Naive thymus-derived CD4-positive, alpha-beta T cell (primary cell): ENCODE data around the gene TTBK2. TPM values are rescaled to one million over a fixed set of nuclear protein-coding genes. Genes with fewer than 3 reads are reported as not detected.
A peak's percentile ranks its signal among the peaks of the same experiment; 100 is the strongest.

Experiments
- ATAC-seq: fragments of 150-1000 bp; cut with Tn5 transposase; 2 replicates; pipeline ENCODE4 v1.10.0; 2021; ENCODE audit warnings: mild to moderate bottlenecking, moderate library complexity
- CTCF ChIA-PET: fragments of 350-600 bp; sonication (Branson Sonifier 250); formaldehyde crosslinking; loops from one replicate; lab custom pipeline; 2021; ENCODE audit warnings: antibody characterized with exemption; lab: Charles Lee
- POLR2A ChIA-PET: fragments of 350-600 bp; sonication (Branson Sonifier 250); formaldehyde crosslinking; loops from one replicate; lab custom pipeline; 2021; ENCODE audit warnings: antibody characterized with exemption, inconsistent platforms; lab: Charles Lee
- DNase-seq, 9 donors: peaks; one replicate each; pipeline versions ENCODE4 v3.0.0 to v3.0.0-alpha.2; 2020 to 2022; ENCODE audit warnings: mixed read lengths in 1 of 9
- H3K27ac ChIP-seq: one replicate; pipeline ENCODE4 v1.7.0; 2013; ENCODE audit warnings: mild to moderate bottlenecking, low read depth, low read length, moderate library complexity
- H3K27me3 ChIP-seq, 2 donors: one replicate each; pipeline ENCODE4 v1.7.0; 2013; ENCODE audit warnings: low read length in 2 of 2, mild to moderate bottlenecking in 2 of 2, moderate library complexity in 2 of 2; ENCODE audit not compliant: control insufficient read depth in 2 of 2, insufficient read depth in 2 of 2
- H3K36me3 ChIP-seq, 3 experiments: 1 replicate in 2 of 3; 2 replicates in 1 of 3; pipeline ENCODE4 v1.7.0; 2013; ENCODE audit warnings: low read length in 3 of 3, mild to moderate bottlenecking in 3 of 3, moderate library complexity in 1 of 3; ENCODE audit not compliant: insufficient read depth in 3 of 3, control insufficient read depth in 2 of 3
- H3K4me1 ChIP-seq, 2 donors: one replicate each; pipeline ENCODE4 v1.7.0; 2013; ENCODE audit warnings: low read length in 2 of 2, mild to moderate bottlenecking in 2 of 2, moderate library complexity in 1 of 2; ENCODE audit not compliant: control insufficient read depth in 2 of 2, insufficient read depth in 2 of 2
- H3K4me3 ChIP-seq: 2 replicates; pipeline ENCODE4 v1.7.0; 2013; ENCODE audit warnings: mild to moderate bottlenecking, low read length
- H3K9me3 ChIP-seq, 3 experiments: 1 replicate in 2 of 3; 2 replicates in 1 of 3; pipeline ENCODE4 v1.7.0; 2013; ENCODE audit warnings: low read length in 3 of 3; ENCODE audit not compliant: control insufficient read depth in 2 of 3
- H3K27ac Mint-ChIP-seq, 9 donors: one replicate each; pipeline ENCODE4 v1.8.0; 2020 to 2022; ENCODE audit warnings: mixed read lengths in 9 of 9, mild to moderate bottlenecking in 8 of 9, moderate library complexity in 5 of 9, inconsistent platforms in 2 of 9
- H3K27me3 Mint-ChIP-seq, 5 donors: one replicate each; pipeline ENCODE4 v1.8.0; 2021 to 2022; ENCODE audit warnings: mixed read lengths in 5 of 5, mild to moderate bottlenecking in 1 of 5
- H3K36me3 Mint-ChIP-seq, 5 donors: one replicate each; pipeline ENCODE4 v1.8.0; 2020 to 2022; ENCODE audit warnings: mixed read lengths in 5 of 5, mild to moderate bottlenecking in 3 of 5, inconsistent platforms in 1 of 5
- H3K4me1 Mint-ChIP-seq, 7 donors: one replicate each; pipeline ENCODE4 v1.8.0; 2020 to 2022; ENCODE audit warnings: mixed read lengths in 7 of 7, mild to moderate bottlenecking in 3 of 7, inconsistent platforms in 1 of 7
- H3K4me3 Mint-ChIP-seq, 10 donors: one replicate each; pipeline ENCODE4 v1.8.0; 2020 to 2022; ENCODE audit warnings: mild to moderate bottlenecking in 10 of 10, mixed read lengths in 10 of 10, moderate library complexity in 6 of 10, inconsistent platforms in 2 of 10
- H3K9me3 Mint-ChIP-seq, 11 donors: one replicate each; pipeline ENCODE4 v1.8.0; 2020 to 2022; ENCODE audit warnings: mixed read lengths in 11 of 11, mild to moderate bottlenecking in 4 of 11, inconsistent platforms in 1 of 11, moderate library complexity in 1 of 11
- intact Hi-C, 2 donors: fragments of 100-400 bp; cut with micrococcal nuclease; formaldehyde crosslinking; loops; one replicate each; pipeline ENCODE4 v1.15.1; 2023
- polyA plus RNA-seq, 2 donors: library from polyadenylated mRNA; unstranded; fragments of 300-500 nt; fragmentation: Illumina TruSeq; gene quantifications; one replicate each; pipeline ENCODE4 v1.2.3, GENCODE V29; 2021
- total RNA-seq, 6 experiments: library from RNA in 5 of 6; stranded (reverse) in 5 of 6; gene quantifications; 1 replicate in 5 of 6; 2 replicates in 1 of 6; pipeline ENCODE4 v1.2.3 and lab custom pipeline; 2021 to 2026

Gene TTBK2
- total and polyA plus RNA-seq, 7 experiments from 2014 or later: 12.5 to 30.5 (median 26.1) TPM

DNA sequence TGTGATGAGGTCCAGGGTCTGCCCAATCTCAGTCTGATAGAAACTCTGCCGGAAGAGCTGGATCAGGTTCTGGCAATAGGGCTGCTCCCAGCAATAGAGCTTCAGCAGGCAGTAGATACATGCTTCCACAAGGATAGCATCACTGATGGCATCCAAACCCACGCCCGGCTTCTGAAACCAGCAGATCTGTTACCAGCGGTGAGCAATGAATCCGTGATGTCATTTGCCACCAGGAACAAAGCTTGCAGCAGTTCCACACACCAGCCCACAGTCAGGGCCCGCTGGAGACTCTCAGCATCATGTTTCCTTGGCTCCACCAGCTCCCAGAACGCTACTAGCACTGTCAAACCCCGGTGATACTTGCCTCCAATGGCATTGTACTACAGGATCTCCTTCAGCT is 19.3 kb upstream of the TTBK2 start:
- peaks cover 0 to 16% (median 6%) of the 10 kb centered on the region in 3 experiments for H3K36me3 ChIP-seq
- Mint-ChIP-seq H3K4me3 (no peak overlapping the region), H3K27me3 (no peaks in the 10 kb centered on the region), H3K27ac (no peak overlapping the region), H3K36me3 (peaks cover 0 to 22% (median 12%) of the 10 kb centered on the region in 5 donors), H3K9me3 (no peaks in the 10 kb centered on the region), H3K4me1 (peaks cover 0 to 2% (median 0%) of the 10 kb centered on the region in 7 donors)
- intact Hi-C loops: loop anchor here in 1 of 2 donors (2.0 kb wide), 1 partner anchor 75 kb away; no protein-coding TSS in a partner anchor
- no peak for DNase-seq
- H3K27me3 ChIP-seq: no peaks in the 10 kb centered on the region
- H3K4me1 ChIP-seq: no peaks in the 10 kb centered on the region
- ChIA-PET POLR2A (no interaction called here), CTCF (no interaction called here)
- H3K4me3 ChIP-seq: no peak overlapping the region
- no peak overlapping the region for H3K27ac ChIP-seq
- H3K9me3 ChIP-seq: no peaks in the 10 kb centered on the region
- ATAC-seq: no peak

DNA sequence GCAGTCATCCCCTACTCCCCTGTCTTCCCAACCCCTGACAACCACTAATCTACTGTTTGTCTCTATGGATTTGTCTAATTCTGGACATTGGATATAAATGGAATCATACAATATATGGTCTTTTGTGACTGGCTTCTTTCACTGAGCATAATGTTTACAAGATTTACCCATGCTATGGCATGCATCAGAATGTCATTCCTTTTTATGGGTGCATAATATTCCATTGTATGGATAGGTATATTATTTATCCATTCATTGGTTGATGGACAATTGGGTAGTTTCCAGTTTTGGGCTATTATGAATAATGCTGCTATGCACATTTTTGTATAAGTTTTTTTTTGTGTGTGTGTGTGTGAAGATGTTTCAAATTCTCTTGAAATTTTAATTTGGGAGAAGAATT is 16.6 kb upstream of the TTBK2 start:
- H3K9me3 ChIP-seq: no peaks in the 10 kb centered on the region
- Mint-ChIP-seq H3K4me3 (no peak overlapping the region), H3K27me3 (peaks cover 0 to 3% (median 0%) of the 10 kb centered on the region in 5 donors), H3K36me3 (peaks cover 0 to 8% (median 0%) of the 10 kb centered on the region in 5 donors), H3K9me3 (no peaks in the 10 kb centered on the region), H3K27ac (peak overlapping the region in 1 of 9 donors; percentile 12), H3K4me1 (peaks cover 0 to 2% (median 0%) of the 10 kb centered on the region in 7 donors)
- CTCF ChIA-PET: interaction anchor here (0.6 kb wide), 1 partner anchor 12 kb away, joined by 3 read pairs; no protein-coding TSS in a partner anchor
- H3K4me3 ChIP-seq: no peak overlapping the region
- H3K27me3 ChIP-seq: no peaks in the 10 kb centered on the region
- H3K27ac ChIP-seq: no peak overlapping the region
- no peak for ATAC-seq
- H3K36me3 ChIP-seq: no peaks in the 10 kb centered on the region
- POLR2A ChIA-PET: no interaction called here
- H3K4me1 ChIP-seq: no peaks in the 10 kb centered on the region
- DNase-seq: no peak
- intact Hi-C loops: no loop called here

DNA sequence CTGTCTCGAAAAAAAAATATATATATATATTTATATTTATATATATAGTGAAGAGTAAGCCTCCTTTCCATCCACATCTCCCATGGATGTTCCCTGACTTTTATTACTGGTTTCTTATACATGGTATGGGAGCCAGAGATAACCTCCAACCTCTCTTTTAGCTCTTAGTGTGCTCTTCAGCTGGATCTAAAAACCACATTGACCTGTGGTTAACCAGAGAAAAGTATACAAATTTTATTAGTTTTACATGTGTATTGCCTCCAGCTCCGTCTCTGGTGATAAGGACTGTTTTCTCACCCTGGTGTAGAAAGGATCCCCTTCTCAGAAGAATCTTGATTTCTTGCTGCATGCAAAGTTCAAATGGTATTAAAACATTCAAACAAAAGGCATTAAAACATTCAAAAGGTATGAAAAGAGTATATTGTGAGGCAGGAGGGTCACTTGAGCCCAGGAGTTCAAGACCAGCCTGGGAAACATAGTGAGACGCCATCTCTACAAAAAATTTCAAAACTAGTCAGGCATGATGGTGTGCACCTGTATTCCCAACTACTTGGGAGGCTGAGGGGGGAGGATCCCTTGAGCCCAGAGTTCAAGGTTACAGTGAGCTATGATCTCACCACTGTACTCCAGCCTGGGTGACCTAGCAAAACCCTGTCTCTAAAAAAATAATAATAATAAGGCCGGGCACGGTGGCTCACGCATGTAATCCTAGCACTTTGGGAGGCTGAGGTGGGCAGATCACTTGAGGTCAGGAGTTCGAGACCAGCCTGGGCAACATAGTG is 13.5 kb upstream of the TTBK2 start:
- H3K9me3 ChIP-seq: no peaks in the 10 kb centered on the region
- POLR2A ChIA-PET: no interaction called here
- no peak overlapping the region for H3K27ac ChIP-seq
- DNase-seq: no peak
- no peaks in the 10 kb centered on the region for H3K27me3 ChIP-seq
- CTCF ChIA-PET: interaction anchor here (1.4 kb wide), 1 partner anchor 229 kb away, joined by 4 read pairs; no protein-coding TSS in a partner anchor
- Mint-ChIP-seq H3K4me1 (no peaks in the 10 kb centered on the region), H3K27me3 (peaks cover 0 to 3% (median 0%) of the 10 kb centered on the region in 5 donors), H3K27ac (no peak overlapping the region), H3K36me3 (no peaks in the 10 kb centered on the region), H3K9me3 (no peaks in the 10 kb centered on the region), H3K4me3 (no peak overlapping the region)
- no peak overlapping the region for H3K4me3 ChIP-seq
- ATAC-seq: no peak
- intact Hi-C loops: no loop called here
- H3K36me3 ChIP-seq: no peaks in the 10 kb centered on the region
- no peaks in the 10 kb centered on the region for H3K4me1 ChIP-seq

DNA sequence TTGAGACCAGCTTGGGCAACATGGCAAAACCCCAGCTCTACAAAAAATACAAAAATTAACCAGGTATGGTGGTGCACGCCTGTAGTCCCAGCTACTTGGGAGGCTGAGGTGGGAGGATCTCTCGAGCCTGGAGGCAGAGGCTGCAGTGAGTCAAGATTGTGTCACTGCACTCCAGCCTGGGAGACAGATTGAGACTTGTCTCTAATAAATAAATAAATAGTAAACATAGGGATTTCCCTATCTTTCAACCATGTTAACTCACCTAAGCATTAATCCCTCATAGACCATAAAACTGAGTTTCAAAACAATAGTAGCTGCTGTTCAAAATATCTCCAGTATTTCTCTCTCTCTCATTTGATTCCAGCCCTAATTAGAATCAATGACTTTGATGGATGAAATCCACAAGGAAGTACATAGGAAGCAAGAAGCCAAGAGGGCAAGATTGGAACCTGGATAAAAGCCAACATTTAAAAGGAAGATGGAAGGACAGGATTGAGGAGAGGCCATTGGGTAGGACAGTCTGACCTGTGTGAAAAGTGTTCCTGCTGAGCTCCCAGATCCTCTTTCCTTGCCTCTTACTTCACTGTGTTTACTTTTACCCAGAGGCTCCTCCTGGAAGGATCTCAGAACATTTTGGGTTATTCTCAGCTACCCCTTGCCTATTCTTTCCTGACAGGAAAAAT is 12.4 kb upstream of the TTBK2 start:
- Histone ChIP-seq H3K4me3 (no peak overlapping the region), H3K4me1 (no peaks in the 10 kb centered on the region), H3K27me3 (no peaks in the 10 kb centered on the region), H3K27ac (no peak overlapping the region), H3K36me3 (no peaks in the 10 kb centered on the region), H3K9me3 (no peaks in the 10 kb centered on the region)
- POLR2A ChIA-PET: interaction anchor here (0.5 kb wide), 1 partner anchor 201 kb away, joined by 3 read pairs; no protein-coding TSS in a partner anchor
- intact Hi-C loops: no loop called here
- H3K36me3 Mint-ChIP-seq: no peaks in the 10 kb centered on the region
- H3K9me3 Mint-ChIP-seq: no peaks in the 10 kb centered on the region
- H3K27ac Mint-ChIP-seq: no peak overlapping the region
- peaks cover 0 to 3% (median 0%) of the 10 kb centered on the region in 5 donors for H3K27me3 Mint-ChIP-seq
- no peaks in the 10 kb centered on the region for H3K4me1 Mint-ChIP-seq
- DNase-seq (no peak), ATAC-seq (no peak)
- CTCF ChIA-PET: interaction anchor here (1.4 kb wide), 1 partner anchor 228 kb away, joined by 4 read pairs; no protein-coding TSS in a partner anchor
- no peak overlapping the region for H3K4me3 Mint-ChIP-seq

DNA sequence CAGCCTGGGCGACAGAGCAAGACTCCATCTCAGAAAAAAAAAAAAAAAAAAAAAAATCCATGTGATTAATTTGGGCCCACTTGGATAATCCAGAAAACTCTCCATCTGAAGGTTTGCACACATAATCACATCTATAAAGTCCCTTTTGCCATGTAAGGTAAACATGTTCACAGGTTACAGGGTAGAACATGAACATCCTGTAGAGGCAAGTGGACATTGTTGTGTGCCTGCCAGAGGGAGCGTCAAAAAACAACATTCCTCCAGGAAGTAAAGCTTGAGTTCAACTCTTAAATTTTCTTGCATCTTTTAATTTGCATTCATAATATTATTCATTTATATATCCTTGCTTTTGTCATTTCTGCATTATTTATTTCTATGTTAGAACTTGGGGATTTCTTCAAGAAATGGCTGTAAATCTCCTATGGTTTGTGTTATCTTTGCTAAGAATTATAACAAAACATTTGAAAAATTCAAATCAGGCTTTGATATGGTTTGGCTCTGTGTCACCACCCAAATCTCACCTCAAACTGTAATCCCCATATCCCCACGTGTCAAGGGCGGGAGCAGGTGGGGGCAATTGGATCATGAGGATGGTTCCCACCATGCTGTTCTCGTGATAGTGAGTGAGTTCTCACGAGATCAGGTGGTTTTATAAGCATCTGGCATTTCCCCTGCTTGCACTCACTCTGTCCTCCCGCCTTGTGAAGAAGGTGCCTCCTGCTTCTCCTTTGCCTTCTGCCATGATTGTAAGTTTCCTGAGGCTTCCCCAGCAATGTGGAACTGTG is 11.3 kb upstream of the TTBK2 start:
- Histone ChIP-seq H3K36me3 (no peaks in the 10 kb centered on the region), H3K9me3 (no peaks in the 10 kb centered on the region), H3K4me1 (no peaks in the 10 kb centered on the region)

DNA sequence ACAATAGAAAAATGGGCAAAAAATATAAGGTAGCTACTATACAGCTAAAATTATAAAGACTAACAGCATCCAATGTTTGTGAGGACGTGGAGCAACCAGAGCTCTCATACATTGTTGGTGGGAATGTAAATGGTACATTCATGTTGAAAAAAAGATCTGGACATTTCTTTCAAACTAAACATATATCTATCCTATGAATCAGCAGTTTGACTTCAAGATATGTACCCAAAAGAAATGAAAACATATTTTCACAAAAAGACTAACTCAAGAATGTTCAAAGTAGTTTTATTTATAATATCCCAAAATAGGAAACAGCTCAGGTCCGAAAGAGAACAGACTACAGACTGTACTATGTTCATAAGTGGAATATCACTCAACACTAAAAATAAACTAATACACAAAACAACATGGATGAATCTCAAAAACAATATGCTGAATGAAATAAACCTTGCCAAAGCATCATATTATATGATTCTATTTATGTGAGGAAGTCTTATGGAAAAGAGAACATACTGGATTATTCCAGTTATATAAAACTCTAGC is 8.8 kb upstream of the TTBK2 start:
- no peak overlapping the region for H3K4me3 ChIP-seq
- no peaks in the 10 kb centered on the region for H3K9me3 Mint-ChIP-seq

More for the DNA sequence above, 11.3 kb upstream of the TTBK2 start:
- Mint-ChIP-seq H3K9me3 (no peaks in the 10 kb centered on the region), H3K27ac (no peak overlapping the region), H3K4me1 (no peaks in the 10 kb centered on the region), H3K4me3 (no peak overlapping the region), H3K36me3 (no peaks in the 10 kb centered on the region), H3K27me3 (peaks cover 0 to 3% (median 0%) of the 10 kb centered on the region in 5 donors)
- ChIA-PET POLR2A (no interaction called here), CTCF (interaction anchor here (0.6 kb wide), 1 partner anchor 98 kb away, joined by 3 read pairs; no protein-coding TSS in a partner anchor)
- intact Hi-C loops: no loop called here
- Histone ChIP-seq H3K27me3 (no peaks in the 10 kb centered on the region), H3K4me3 (no peak overlapping the region), H3K27ac (no peak overlapping the region)
- ATAC-seq (no peak), DNase-seq (no peak)

More for the DNA sequence above, 8.8 kb upstream of the TTBK2 start:
- Mint-ChIP-seq H3K4me3 (no peak overlapping the region), H3K4me1 (no peaks in the 10 kb centered on the region), H3K27me3 (peaks cover 0 to 3% (median 0%) of the 10 kb centered on the region in 5 donors), H3K27ac (no peak overlapping the region), H3K36me3 (no peaks in the 10 kb centered on the region)
- no peaks in the 10 kb centered on the region for H3K9me3 ChIP-seq
- DNase-seq (no peak), ATAC-seq (no peak)
- intact Hi-C loops: no loop called here
- ChIA-PET CTCF (no interaction called here), POLR2A (no interaction called here)
- H3K36me3 ChIP-seq: no peaks in the 10 kb centered on the region
- H3K27ac ChIP-seq: no peak overlapping the region
- H3K27me3 ChIP-seq: no peaks in the 10 kb centered on the region
- H3K4me1 ChIP-seq: no peaks in the 10 kb centered on the region
